Cardiac muscle cell (in vitro differentiated cells and primary cell): ENCODE results near the gene DUOX1. TPM values are rescaled to one million over a fixed set of nuclear protein-coding genes. Genes with fewer than 3 reads are reported as not detected.

ENCODE experiments used
- DNase-seq, 2 donors: peaks; one replicate each; pipeline versions ENCODE4 v3.0.0 to v3.0.0-alpha.2; 2010 to 2017; ENCODE audit warnings: low read depth in 1 of 2, low spot score in 1 of 2
- H3K27ac ChIP-seq: fragments of 200-600 bp; sonication (generic); 2 replicates; pipeline ENCODE4 v1.5.1; 2016
- H3K27me3 ChIP-seq: fragments of 200-600 bp; sonication (generic); 2 replicates; pipeline ENCODE4 v1.6.0; 2016; ENCODE audit warnings: control low read depth
- H3K36me3 ChIP-seq: fragments of 200-600 bp; sonication (generic); 2 replicates; pipeline ENCODE4 v1.5.1; 2016; ENCODE audit warnings: control low read depth
- H3K4me1 ChIP-seq: fragments of 200-600 bp; sonication (generic); 2 replicates; pipeline ENCODE4 v1.8.1; 2017; ENCODE audit warnings: low read depth, mild to moderate bottlenecking, mixed run types
- H3K4me3 ChIP-seq: fragments of 200-600 bp; sonication (generic); 2 replicates; pipeline ENCODE4 v1.5.1; 2016; ENCODE audit warnings: mild to moderate bottlenecking
- H3K9me3 ChIP-seq: fragments of 200-600 bp; sonication (generic); 2 replicates; pipeline ENCODE4 v1.5.1; 2017; ENCODE audit warnings: low read depth, mild to moderate bottlenecking, control low read depth
- polyA plus RNA-seq: library from polyadenylated mRNA; unstranded; fragments of >200 nt; fragmentation: Nextera tagmentation; extraction: Ambion mirVana; gene quantifications from 2 replicates; pipeline ENCODE4 v1.2.1, GENCODE V29; 2016
- total RNA-seq: library from RNA; depleted of rRNA; stranded (reverse); fragments of >200 nt; gene quantifications from 2 replicates; pipeline ENCODE4 v1.2.3, GENCODE V29; 2016
- TF ChIP-seq, protein P1 (sequence below): IDR thresholded peaks from 2 replicates; pipeline ENCODE4 v1.5.1; 2012; ENCODE audit warnings: low read depth, mild to moderate bottlenecking, low read length

Gene DUOX1
- total and polyA plus RNA-seq, 2 experiments from 2014 or later, result 0.45 to 6.2 TPM

DNA sequence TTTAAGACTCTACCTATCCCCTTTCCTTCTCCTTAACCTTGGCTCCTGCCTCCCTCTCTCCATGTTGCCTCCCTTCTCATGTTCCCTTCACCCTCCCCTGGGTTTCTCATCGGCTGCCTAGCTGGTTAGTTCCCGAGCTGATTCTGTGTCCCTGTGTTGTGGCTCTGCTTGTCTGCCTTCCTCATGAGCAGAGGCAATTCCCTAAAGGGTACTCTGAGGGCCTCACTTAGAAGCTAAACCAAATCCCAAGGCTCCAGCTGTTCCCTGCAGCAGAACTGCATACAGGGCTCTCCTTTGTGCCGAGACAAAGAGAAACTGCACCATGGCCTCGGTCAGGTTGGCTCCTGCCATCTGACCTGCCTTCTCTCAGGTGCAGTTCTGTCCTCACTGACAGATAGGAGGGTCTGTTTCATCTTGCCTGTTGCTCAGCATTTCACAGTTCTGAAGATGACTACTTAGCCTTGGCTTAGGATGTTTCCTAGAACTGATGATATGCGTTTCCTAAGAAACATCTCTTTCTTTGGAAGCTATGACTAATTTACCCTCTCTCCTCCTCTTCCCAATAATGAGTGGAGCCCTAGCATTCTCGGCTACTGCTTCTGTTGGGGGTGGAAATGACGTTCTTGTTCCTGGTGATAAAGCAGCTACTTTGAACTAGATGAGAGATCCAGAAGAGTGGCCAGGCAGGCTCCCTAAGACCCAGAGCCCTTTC lies 27.1 kb downstream of the DUOX1 start:
- TF ChIP-seq, protein P1, sequence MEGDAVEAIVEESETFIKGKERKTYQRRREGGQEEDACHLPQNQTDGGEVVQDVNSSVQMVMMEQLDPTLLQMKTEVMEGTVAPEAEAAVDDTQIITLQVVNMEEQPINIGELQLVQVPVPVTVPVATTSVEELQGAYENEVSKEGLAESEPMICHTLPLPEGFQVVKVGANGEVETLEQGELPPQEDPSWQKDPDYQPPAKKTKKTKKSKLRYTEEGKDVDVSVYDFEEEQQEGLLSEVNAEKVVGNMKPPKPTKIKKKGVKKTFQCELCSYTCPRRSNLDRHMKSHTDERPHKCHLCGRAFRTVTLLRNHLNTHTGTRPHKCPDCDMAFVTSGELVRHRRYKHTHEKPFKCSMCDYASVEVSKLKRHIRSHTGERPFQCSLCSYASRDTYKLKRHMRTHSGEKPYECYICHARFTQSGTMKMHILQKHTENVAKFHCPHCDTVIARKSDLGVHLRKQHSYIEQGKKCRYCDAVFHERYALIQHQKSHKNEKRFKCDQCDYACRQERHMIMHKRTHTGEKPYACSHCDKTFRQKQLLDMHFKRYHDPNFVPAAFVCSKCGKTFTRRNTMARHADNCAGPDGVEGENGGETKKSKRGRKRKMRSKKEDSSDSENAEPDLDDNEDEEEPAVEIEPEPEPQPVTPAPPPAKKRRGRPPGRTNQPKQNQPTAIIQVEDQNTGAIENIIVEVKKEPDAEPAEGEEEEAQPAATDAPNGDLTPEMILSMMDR, result no peak
- DNase-seq, result peak in 1 of 2 donors; percentile 86
- no peaks in the 10 kb centered on the region for H3K27me3 ChIP-seq
- no peaks in the 10 kb centered on the region for H3K4me1 ChIP-seq
- H3K4me3 ChIP-seq, result no peak overlapping the region
- no peaks in the 10 kb centered on the region for H3K36me3 ChIP-seq
- H3K27ac ChIP-seq, result no peak overlapping the region
- no peaks in the 10 kb centered on the region for H3K9me3 ChIP-seq

DNA sequence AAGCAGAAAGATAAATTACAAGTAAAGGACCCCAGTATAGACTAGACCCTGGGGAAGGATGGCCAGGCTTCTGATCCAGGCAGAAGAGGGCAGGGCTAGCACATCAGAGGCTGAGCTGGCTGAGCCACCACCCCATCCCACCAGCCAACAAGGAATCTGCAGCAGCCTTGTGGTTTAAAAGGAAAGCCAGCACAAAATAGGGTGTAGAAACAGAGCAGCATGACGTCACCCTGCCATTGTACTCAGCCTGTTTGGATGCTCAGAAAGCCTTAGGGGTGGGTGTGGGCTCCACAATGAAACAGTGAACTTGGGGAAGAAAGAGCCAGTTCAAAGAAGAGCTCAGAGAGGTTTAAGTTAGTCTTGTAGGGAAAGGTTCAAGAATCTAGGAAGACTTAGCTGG lies 28.2 kb downstream of the DUOX1 start:
- no peaks in the 10 kb centered on the region for H3K4me1 ChIP-seq
- H3K9me3 ChIP-seq, result no peaks in the 10 kb centered on the region
- H3K4me3 ChIP-seq, result no peak overlapping the region
- DNase-seq, result peak in 1 of 2 donors; percentile 85
- TF ChIP-seq, protein P1, result no peak
- no peak overlapping the region for H3K27ac ChIP-seq
- H3K36me3 ChIP-seq, result no peaks in the 10 kb centered on the region
- H3K27me3 ChIP-seq, result no peaks in the 10 kb centered on the region

DNA sequence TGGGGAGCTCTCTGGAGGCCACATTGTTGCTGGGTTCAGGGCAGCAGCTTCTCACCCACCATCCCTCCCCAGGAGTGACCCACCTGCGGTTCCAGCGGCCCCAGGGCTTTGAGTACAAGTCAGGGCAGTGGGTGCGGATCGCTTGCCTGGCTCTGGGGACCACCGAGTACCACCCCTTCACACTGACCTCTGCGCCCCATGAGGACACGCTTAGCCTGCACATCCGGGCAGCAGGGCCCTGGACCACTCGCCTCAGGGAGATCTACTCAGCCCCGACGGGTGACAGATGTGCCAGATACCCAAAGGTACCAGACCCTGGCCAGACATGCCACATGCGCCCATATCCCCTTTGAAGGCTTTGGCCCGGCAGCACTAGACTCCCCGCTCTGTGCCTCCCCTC lies 31.9 kb downstream of the DUOX1 start:
- no peak for DNase-seq
- Histone ChIP-seq H3K4me3 (no peak overlapping the region), H3K36me3 (no peaks in the 10 kb centered on the region), H3K27ac (no peak overlapping the region), H3K4me1 (no peaks in the 10 kb centered on the region), H3K9me3 (no peaks in the 10 kb centered on the region), H3K27me3 (no peaks in the 10 kb centered on the region)
- TF ChIP-seq, protein P1, result no peak

DNA sequence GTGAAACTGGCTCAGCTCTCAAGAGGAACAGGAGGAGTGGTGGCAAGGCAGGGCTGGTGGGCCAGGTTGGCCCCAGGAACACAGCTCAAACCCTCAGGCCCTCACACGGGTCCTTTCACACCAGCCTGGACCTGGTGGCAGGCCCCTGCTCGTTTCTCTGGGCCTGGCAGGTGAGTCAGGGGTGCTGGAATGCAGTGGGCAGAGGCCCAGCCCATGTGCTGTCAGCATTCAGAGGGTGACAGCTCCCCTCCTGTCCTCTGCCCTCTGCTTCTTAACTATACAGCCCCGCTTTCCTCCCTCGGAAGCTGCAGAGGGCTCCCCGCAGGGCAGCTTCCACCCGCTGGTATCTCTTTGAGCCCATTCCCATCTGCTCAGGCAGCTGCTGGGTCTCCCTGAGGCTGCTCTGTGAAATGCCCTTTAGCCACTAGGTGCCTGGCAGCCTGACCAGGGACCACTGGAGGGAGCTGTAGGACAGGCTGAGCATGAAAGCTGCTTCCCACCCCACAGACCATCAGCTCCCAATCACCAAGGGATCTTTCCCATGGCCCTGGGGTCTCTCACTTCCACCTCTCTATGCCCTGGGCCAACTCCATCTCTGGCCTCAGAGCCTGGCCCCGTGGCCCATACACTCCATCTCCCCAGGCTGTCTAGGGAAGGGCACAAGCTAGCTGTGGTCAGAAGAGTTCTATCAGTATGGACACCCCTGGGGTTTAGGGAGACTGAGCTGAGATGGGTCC lies 33.1 kb downstream of the DUOX1 start:
- H3K4me1 ChIP-seq, result no peaks in the 10 kb centered on the region
- no peak overlapping the region for H3K4me3 ChIP-seq
- H3K9me3 ChIP-seq, result no peaks in the 10 kb centered on the region
- TF ChIP-seq, protein P1, result peak; percentile 96
- no peak overlapping the region for H3K27ac ChIP-seq
- peak; percentile 85 to 86 for DNase-seq
- H3K27me3 ChIP-seq, result no peaks in the 10 kb centered on the region
- H3K36me3 ChIP-seq, result no peaks in the 10 kb centered on the region

DNA sequence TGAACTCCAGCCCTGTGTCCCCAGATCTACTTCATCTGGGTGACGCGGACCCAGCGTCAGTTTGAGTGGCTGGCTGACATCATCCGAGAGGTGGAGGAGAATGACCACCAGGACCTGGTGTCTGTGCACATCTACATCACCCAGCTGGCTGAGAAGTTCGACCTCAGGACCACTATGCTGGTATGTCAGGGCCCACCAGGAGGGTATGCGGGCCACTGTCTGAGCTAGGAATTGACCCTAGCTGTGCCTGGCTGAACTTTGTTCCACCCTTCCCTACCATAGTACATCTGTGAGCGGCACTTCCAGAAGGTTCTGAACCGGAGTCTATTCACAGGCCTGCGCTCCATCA lies 33.7 kb downstream of the DUOX1 start:
- no peak for DNase-seq
- Histone ChIP-seq H3K36me3 (no peaks in the 10 kb centered on the region), H3K4me3 (no peak overlapping the region), H3K4me1 (no peaks in the 10 kb centered on the region), H3K27me3 (no peaks in the 10 kb centered on the region), H3K9me3 (no peaks in the 10 kb centered on the region), H3K27ac (no peak overlapping the region)
- TF ChIP-seq, protein P1, result no peak
